BJ (cell line): Measurements from ENCODE around the gene ITGAE. TPM values are rescaled to one million over a fixed set of nuclear protein-coding genes. Genes with fewer than 3 reads are reported as not detected.

ENCODE experiments used
- CTCF ChIA-PET: fragments of 350-600 bp; formaldehyde crosslinking; extraction: SDS; loops from one replicate; lab custom pipeline; 2021; ENCODE audit warnings: antibody characterized with exemption, inconsistent platforms; lab: Yijun Ruan, JAX
- POLR2A ChIA-PET: fragments of 300-600 bp; sonication (Branson Sonifier 250); formaldehyde crosslinking; extraction: SDS; loops from one replicate; lab custom pipeline; 2021; ENCODE audit warnings: antibody characterized with exemption; lab: Charles Lee
- DNase-seq: peaks from one replicate; pipeline ENCODE4 v3.0.0-alpha.2; 2011; ENCODE audit warnings: low read depth
- H3K27me3 ChIP-seq: 2 replicates; pipeline ENCODE4 v1.6.0; 2011; ENCODE audit warnings: low read length; ENCODE audit not compliant: control insufficient read depth, insufficient read depth
- H3K36me3 ChIP-seq: 2 replicates; pipeline ENCODE4 v1.5.1; 2011; ENCODE audit warnings: low read length; ENCODE audit not compliant: control insufficient read depth, insufficient read depth
- H3K4me3 ChIP-seq: 2 replicates; pipeline ENCODE4 v1.5.1; 2011; ENCODE audit warnings: low read depth, mild to moderate bottlenecking, control low read depth, low read length
- CTCF ChIP-seq: IDR thresholded peaks from 2 replicates; pipeline ENCODE4 v1.5.1; 2011; ENCODE audit warnings: low read depth, mild to moderate bottlenecking, control low read depth, inconsistent platforms, low read length, moderate library complexity; ENCODE audit not compliant: insufficient read depth
- polyA plus RNA-seq: library from polyadenylated mRNA; depleted of rRNA; stranded (reverse); fragments of >200 nt; gene quantifications from 2 replicates; pipeline ENCODE4 v1.2.3, GENCODE V29; 2011

ITGAE gene
- polyA plus RNA-seq, 1 experiment, result 69.9 TPM

- Histone ChIP-seq H3K4me3 (peak within 1 kb of the TSS; percentile 58), H3K36me3 (no peaks in the 10 kb centered on the region), H3K27me3 (peaks cover 2% of the 10 kb centered on the region; the same call in 1 of the 2 replicates)
- TF ChIP-seq CTCF, result no peak
- CTCF ChIA-PET, result interaction anchor here (0.7 to 4.2 kb wide), 6 partner anchors 11 to 201 kb away, joined by 3 to 26 read pairs (median 3); no protein-coding TSS in a partner anchor
- POLR2A ChIA-PET, result no interaction called here
- DNase-seq, result no peak
These were observed 105.1 kb downstream of the ITGAE start, which contains the start of gene P2RX5 for GRCh38 chr17:3695723-3696411. TSS of gene P2RX5 (minus strand) at chr17:3696155. CDS start at chr17:3696005, 150 bp downstream.

GRCh38 chr17:3695129-3695722 is 105.8 kb downstream of the ITGAE start:
- TF ChIP-seq CTCF, result no peak
- DNase-seq, result no peak
- Histone ChIP-seq H3K27me3 (peaks cover 2% of the 10 kb centered on the region; the same call in 1 of the 2 replicates), H3K4me3 (peak overlapping the region; percentile 58), H3K36me3 (no peaks in the 10 kb centered on the region)
- ChIA-PET POLR2A (no interaction called here), CTCF (interaction anchor here (1.1 to 4.2 kb wide), 2 partner anchors 12 to 159 kb away, joined by 3 to 26 read pairs; no protein-coding TSS in a partner anchor)

DNA sequence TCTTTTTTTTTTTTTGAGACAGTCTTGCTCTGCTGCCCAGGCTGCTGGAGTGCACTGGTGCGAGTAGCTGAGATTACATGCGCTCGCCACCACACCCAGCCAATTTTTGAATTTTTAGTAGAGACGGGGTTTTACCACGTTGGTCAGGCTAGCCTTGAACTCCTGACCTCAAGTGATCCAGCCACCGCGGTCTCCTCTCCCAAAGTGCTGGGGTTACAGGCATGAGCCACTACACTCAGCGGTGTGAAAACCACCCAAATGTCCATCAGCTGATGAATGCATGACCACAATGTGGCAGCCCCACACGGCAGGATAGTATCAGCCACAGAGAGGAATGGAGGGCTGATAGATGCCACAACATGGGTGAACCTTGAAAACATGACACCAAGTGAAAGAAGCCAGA is 107.2 kb downstream of the ITGAE start:
- H3K36me3 ChIP-seq, result no peaks in the 10 kb centered on the region
- H3K4me3 ChIP-seq, result no peak overlapping the region
- H3K27me3 ChIP-seq, result peaks cover 2% of the 10 kb centered on the region; the same call in 1 of the 2 replicates
- TF ChIP-seq CTCF, result no peak
- CTCF ChIA-PET, result interaction anchor here (4.2 kb wide), 1 partner anchor 10 kb away, joined by 26 read pairs; no protein-coding TSS in a partner anchor
- no peak for DNase-seq
- POLR2A ChIA-PET, result no interaction called here

DNA sequence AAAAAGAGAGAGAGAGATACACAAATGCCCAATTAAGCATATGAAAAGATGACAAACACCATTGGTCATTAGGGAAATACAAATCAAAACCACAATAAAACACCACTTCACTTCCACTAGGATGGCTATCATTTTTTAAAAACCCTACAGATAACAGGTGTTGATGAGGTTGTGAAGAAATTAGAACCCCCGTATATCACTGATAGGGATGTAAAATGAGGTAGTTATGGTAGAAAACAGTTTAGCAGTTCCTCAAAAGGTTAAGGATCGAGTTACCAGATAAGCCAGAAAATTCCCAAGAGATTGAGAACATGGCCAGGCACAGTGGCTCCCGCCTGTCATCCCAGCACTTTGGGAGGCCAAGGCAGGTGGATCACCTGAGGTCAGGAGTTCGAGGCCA is 107.8 kb downstream of the ITGAE start:
- H3K36me3 ChIP-seq, result no peaks in the 10 kb centered on the region
- ChIA-PET POLR2A (no interaction called here), CTCF (no interaction called here)
- H3K27me3 ChIP-seq, result peaks cover 2% of the 10 kb centered on the region; the same call in 1 of the 2 replicates
- no peak overlapping the region for H3K4me3 ChIP-seq
- DNase-seq, result no peak
- TF ChIP-seq CTCF, result no peak

- TF ChIP-seq CTCF, result no peak
- CTCF ChIA-PET, result interaction anchor here (1.0 kb wide), 1 partner anchor 10 kb away, joined by 4 read pairs; no protein-coding TSS in a partner anchor
- POLR2A ChIA-PET, result no interaction called here
- H3K27me3 ChIP-seq, result peaks cover 2% of the 10 kb centered on the region; the same call in 1 of the 2 replicates
- no peak for DNase-seq
- H3K4me3 ChIP-seq, result no peak overlapping the region
- no peaks in the 10 kb centered on the region for H3K36me3 ChIP-seq
These were observed 108.6 kb downstream of the ITGAE start for GRCh38 chr17:3692346-3692745.
